OCI-LY7 (cell line): ENCODE results near the gene CAMK2N1. TPM values are rescaled to one million over a fixed set of nuclear protein-coding genes. Genes with fewer than 3 reads are reported as not detected.

Experiments used
- BruUV-seq: library from RNA; stranded (reverse); fragments of 400-500 nt; replicated peaks from 2 replicates; lab custom pipeline; 2021; lab: Mats Ljungman, UMichigan
- CTCF ChIA-PET: fragments of 300-600 bp; sonication (Branson Sonifier 250); formaldehyde crosslinking; loops from one replicate; lab custom pipeline; 2022; ENCODE audit warnings: antibody characterized with exemption; ENCODE audit not compliant: unreplicated experiment; lab: Charles Lee
- POLR2A ChIA-PET: fragments of 300-600 bp; sonication (Branson Sonifier 250); formaldehyde crosslinking; loops from one replicate; lab custom pipeline; 2022; ENCODE audit warnings: antibody characterized with exemption; lab: Charles Lee
- DNase-seq: peaks from one replicate; pipeline ENCODE4 v3.0.0-alpha.2; 2015; ENCODE audit warnings: low spot score
- H2AFZ ChIP-seq: fragments of 200-600 bp; sonication (generic), shearing (Covaris generic); 2 replicates; pipeline ENCODE4 v1.6.1; 2014; ENCODE audit warnings: mild to moderate bottlenecking, antibody characterized with exemption, low read length, moderate library complexity
- H3K27ac ChIP-seq: fragments of 200-600 bp; sonication (generic); 2 replicates; pipeline ENCODE4 v1.5.1; 2014; ENCODE audit warnings: mixed run types, low read depth, mild to moderate bottlenecking, moderate library complexity, low read length, inconsistent platforms; ENCODE audit not compliant: poor library complexity, severe bottlenecking
- H3K36me3 ChIP-seq: fragments of 200-600 bp; sonication (generic); 2 replicates; pipeline ENCODE4 v1.6.1; 2014; ENCODE audit warnings: mild to moderate bottlenecking, antibody characterized with exemption, low read length, moderate library complexity, mixed read lengths; ENCODE audit not compliant: insufficient read depth
- H3K4me1 ChIP-seq: fragments of 200-600 bp; sonication (generic); 2 replicates; pipeline ENCODE4 v1.5.1; 2014; ENCODE audit warnings: mild to moderate bottlenecking, low read length; ENCODE audit not compliant: insufficient read depth, poor library complexity, severe bottlenecking
- H3K4me2 ChIP-seq: fragments of 200-600 bp; sonication (generic); 2 replicates; pipeline ENCODE4 v1.6.1; 2014; ENCODE audit warnings: mild to moderate bottlenecking, low read length
- H3K4me3 ChIP-seq: fragments of 200-600 bp; sonication (generic); 2 replicates; pipeline ENCODE4 v1.5.1; 2014; ENCODE audit warnings: mild to moderate bottlenecking, low read depth, low read length; ENCODE audit not compliant: poor library complexity, severe bottlenecking
- H3K79me2 ChIP-seq: fragments of 200-600 bp; sonication (generic); 2 replicates; pipeline ENCODE4 v1.6.1; 2016; ENCODE audit warnings: low read depth, mild to moderate bottlenecking, low read length, moderate library complexity, mixed read lengths; ENCODE audit not compliant: insufficient read depth
- H3K9me2 ChIP-seq: fragments of 200-600 bp; sonication (generic); 2 replicates; pipeline ENCODE4 v1.6.1; 2016; ENCODE audit warnings: mild to moderate bottlenecking, low read length, mixed read lengths; ENCODE audit not compliant: insufficient read depth
- H3K9me3 ChIP-seq: fragments of 200-600 bp; sonication (generic); 2 replicates; pipeline ENCODE4 v1.6.1; 2014; ENCODE audit warnings: mild to moderate bottlenecking, mixed run types, low read length, mixed read lengths
- H4K20me1 ChIP-seq: fragments of 200-600 bp; sonication (generic); 2 replicates; pipeline ENCODE4 v1.6.1; 2014; ENCODE audit warnings: mild to moderate bottlenecking, antibody characterized with exemption, low read length, moderate library complexity, mixed read lengths; ENCODE audit not compliant: insufficient read depth
- EZH2phosphoT487 ChIP-seq: fragments of 200-600 bp; sonication (generic); IDR thresholded peaks from 2 replicates; pipeline ENCODE4 v1.6.1; 2018; ENCODE audit warnings: low read depth, borderline replicate concordance, mild to moderate bottlenecking, mixed run types, antibody characterized with exemption, low read length, moderate library complexity, mixed read lengths
- intact Hi-C: fragments of 100-400 bp; cut with micrococcal nuclease; formaldehyde crosslinking; loops from one replicate; pipeline ENCODE4 v1.10.0; 2022; ENCODE audit not compliant: unreplicated experiment
- total RNA-seq, 2 experiments: library from RNA; depleted of rRNA in 1 of 2; stranded (reverse); fragments of >200 nt in 1 of 2; shearing (Covaris generic) in 1 of 2; gene quantifications; 2 replicates each; pipeline ENCODE4 v1.2.3, GENCODE V29; 2014 to 2022
- TF ChIP-seq, protein P1 (sequence below): fragments of 200-600 bp; sonication (generic); conservative IDR thresholded peaks from 2 replicates; pipeline ENCODE4 v1.5.1; 2014; ENCODE audit warnings: mild to moderate bottlenecking, antibody characterized with exemption, low read length, moderate library complexity, mixed read lengths

Gene CAMK2N1
- total RNA-seq, 2 experiments from 2014 or later: not detected

DNA sequence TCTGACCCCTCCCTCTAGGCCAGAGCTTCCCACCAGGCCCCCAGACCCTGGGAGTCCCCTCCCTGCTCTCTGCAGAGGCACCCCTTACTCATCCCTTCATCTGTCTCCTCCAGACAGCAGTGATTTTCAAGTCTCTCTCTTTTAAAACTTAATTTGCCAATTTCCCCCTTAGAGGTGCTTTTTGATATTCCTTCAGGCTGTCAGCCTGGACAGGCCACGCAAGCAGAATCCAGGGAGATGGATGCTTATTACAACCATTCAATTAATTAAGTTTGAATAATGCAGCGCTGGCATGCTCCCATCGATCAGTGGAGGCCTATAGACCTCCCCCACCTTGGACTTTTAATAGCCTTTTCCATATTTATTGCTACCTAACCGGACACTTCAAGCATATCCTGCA lies 6.2 kb downstream of the CAMK2N1 start:
- CTCF ChIA-PET: no interaction called here
- intact Hi-C loops: no loop called here
- no peak overlapping the region for H3K4me2 ChIP-seq

DNA sequence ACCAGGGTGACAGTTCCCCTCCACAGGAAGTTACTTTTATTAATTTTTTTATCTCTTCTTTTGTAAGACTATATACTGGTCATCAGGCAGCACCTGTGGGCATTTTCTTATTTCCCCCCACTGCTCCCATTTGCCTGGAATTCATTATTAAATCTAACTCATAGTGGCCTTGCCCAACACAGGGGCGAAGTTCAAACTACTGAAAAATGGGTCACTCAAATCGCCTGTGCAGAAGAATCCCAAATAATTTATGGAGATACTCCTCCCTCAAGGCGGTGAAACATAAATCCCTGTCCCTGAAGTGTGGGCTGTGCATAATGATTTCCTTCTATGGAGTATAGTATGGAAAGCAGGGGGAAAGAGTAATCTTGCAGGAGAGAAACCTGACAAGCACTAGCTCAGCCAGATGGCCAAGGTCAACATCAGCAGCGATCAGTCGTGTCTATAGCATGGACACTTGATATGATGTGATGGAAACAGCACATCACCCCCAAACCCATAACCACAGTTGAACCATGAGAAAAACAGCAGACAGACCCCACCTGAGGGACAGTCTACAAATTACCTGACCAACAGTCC lies 7.9 kb downstream of the CAMK2N1 start:
- TF ChIP-seq, protein P1, sequence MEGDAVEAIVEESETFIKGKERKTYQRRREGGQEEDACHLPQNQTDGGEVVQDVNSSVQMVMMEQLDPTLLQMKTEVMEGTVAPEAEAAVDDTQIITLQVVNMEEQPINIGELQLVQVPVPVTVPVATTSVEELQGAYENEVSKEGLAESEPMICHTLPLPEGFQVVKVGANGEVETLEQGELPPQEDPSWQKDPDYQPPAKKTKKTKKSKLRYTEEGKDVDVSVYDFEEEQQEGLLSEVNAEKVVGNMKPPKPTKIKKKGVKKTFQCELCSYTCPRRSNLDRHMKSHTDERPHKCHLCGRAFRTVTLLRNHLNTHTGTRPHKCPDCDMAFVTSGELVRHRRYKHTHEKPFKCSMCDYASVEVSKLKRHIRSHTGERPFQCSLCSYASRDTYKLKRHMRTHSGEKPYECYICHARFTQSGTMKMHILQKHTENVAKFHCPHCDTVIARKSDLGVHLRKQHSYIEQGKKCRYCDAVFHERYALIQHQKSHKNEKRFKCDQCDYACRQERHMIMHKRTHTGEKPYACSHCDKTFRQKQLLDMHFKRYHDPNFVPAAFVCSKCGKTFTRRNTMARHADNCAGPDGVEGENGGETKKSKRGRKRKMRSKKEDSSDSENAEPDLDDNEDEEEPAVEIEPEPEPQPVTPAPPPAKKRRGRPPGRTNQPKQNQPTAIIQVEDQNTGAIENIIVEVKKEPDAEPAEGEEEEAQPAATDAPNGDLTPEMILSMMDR: no peak
- no peak for TF ChIP-seq EZH2phosphoT487
- Histone ChIP-seq H3K4me3 (no peak overlapping the region), H2AFZ (no peak overlapping the region), H3K9me3 (no peaks in the 10 kb centered on the region), H3K27ac (no peak overlapping the region), H3K36me3 (no peaks in the 10 kb centered on the region), H3K79me2 (no peaks in the 10 kb centered on the region), H4K20me1 (no peaks in the 10 kb centered on the region), H3K4me2 (no peak overlapping the region), H3K9me2 (no peaks in the 10 kb centered on the region), H3K4me1 (peaks cover 15% of the 10 kb centered on the region)
- BruUV-seq: no TSS peak
- intact Hi-C loops: no loop called here
- ChIA-PET POLR2A (no interaction called here), CTCF (no interaction called here)
- DNase-seq: no peak

More for the DNA sequence above, 6.2 kb downstream of the CAMK2N1 start:
- POLR2A ChIA-PET: interaction anchor here (0.6 kb wide), 1 partner anchor 260 kb away, joined by 3 read pairs; no protein-coding TSS in a partner anchor
- Histone ChIP-seq H3K4me1 (peaks cover 15% of the 10 kb centered on the region), H3K79me2 (no peaks in the 10 kb centered on the region), H3K36me3 (no peaks in the 10 kb centered on the region), H4K20me1 (no peaks in the 10 kb centered on the region), H3K9me3 (no peaks in the 10 kb centered on the region), H3K27ac (no peak overlapping the region), H2AFZ (no peak overlapping the region), H3K4me3 (no peak overlapping the region), H3K9me2 (no peaks in the 10 kb centered on the region)
- no TSS peak for BruUV-seq
- TF ChIP-seq, protein P1: no peak
- TF ChIP-seq EZH2phosphoT487: no peak
- no peak for DNase-seq

DNA sequence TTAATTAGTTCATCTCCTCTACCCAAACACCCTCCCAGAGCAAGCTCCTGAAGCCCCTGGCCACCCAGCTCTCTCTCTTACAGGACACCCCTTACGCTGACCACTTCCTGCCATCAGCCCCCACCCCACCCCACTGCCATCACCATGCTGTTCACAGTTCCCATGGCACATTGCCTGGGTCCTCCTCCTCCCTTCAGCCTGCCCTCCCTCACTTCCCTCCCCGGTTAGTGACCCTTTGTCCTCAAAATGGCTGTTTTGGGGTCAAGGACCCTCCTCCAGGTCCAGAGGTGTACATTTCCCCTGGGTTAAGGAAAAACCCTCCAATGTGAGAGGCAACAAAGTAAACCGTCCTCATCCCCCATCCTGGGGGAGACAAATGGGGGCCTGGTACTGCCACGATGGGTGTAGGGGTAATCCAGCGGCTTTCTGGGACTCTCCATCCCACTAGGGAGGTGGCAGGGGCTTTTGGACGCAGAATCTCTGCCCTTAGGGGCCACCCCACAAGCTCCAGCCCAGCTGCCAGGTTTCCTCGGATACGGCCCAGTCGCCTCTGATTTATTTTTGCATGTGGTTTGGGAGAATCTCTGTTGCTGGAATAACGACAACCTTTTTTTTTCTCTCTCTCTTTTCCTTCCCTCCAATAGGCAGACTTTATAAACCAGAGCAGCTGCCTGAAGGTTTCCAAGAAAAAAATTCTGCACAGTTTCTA lies 8.5 kb downstream of the CAMK2N1 start:
- H3K79me2 ChIP-seq: no peaks in the 10 kb centered on the region
- no peaks in the 10 kb centered on the region for H3K9me3 ChIP-seq
- no peak overlapping the region for H3K4me2 ChIP-seq
- intact Hi-C loops: no loop called here
- BruUV-seq: no TSS peak
- H3K4me1 ChIP-seq: peaks cover 9% of the 10 kb centered on the region
- no peaks in the 10 kb centered on the region for H3K36me3 ChIP-seq
- CTCF ChIA-PET: no interaction called here
- no peak overlapping the region for H3K27ac ChIP-seq
- POLR2A ChIA-PET: no interaction called here
- no peaks in the 10 kb centered on the region for H4K20me1 ChIP-seq
- H3K9me2 ChIP-seq: no peaks in the 10 kb centered on the region
- no peak overlapping the region for H2AFZ ChIP-seq
- TF ChIP-seq EZH2phosphoT487: no peak
- TF ChIP-seq, protein P1: no peak
- no peak for DNase-seq
- H3K4me3 ChIP-seq: no peak overlapping the region
